Mesodermal cell (in vitro differentiated cells): ENCODE data around the gene NRBF2.
"Not testable (repeated sequence)": the region's sequence is repeated elsewhere in the genome, so short reads cannot be mapped to it uniquely, and the experiment has no call there.

Experiments used
- H3K27ac ChIP-seq: 2 replicates; pipeline ENCODE4 v1.7.0; 2013; ENCODE audit warnings: mild to moderate bottlenecking, low read depth, low read length, moderate library complexity; ENCODE audit not compliant: severe bottlenecking
- H3K36me3 ChIP-seq: 2 replicates; pipeline ENCODE4 v1.7.1; 2013; ENCODE audit warnings: mild to moderate bottlenecking, low read length, moderate library complexity; ENCODE audit not compliant: control insufficient read depth, insufficient read depth
- H3K4me1 ChIP-seq: one replicate; pipeline ENCODE4 v1.7.1; 2013; ENCODE audit warnings: mild to moderate bottlenecking, low read length; ENCODE audit not compliant: insufficient read depth, control insufficient read depth, poor library complexity, severe bottlenecking
- H3K4me3 ChIP-seq: 2 replicates; pipeline ENCODE4 v1.7.0; 2013; ENCODE audit warnings: low read length, control low read depth, mild to moderate bottlenecking; ENCODE audit not compliant: insufficient read depth, poor library complexity, severe bottlenecking; ENCODE audit errors: extremely low read depth
- H3K9me3 ChIP-seq: 2 replicates; pipeline ENCODE4 v1.7.1; 2013; ENCODE audit warnings: mild to moderate bottlenecking, low read length, moderate library complexity; ENCODE audit not compliant: control insufficient read depth
- WGBS, 2 experiments: methylation state at CpG; one replicate each; pipeline ENCODE4 v1.1.5; 2013; ENCODE audit warnings: missing lambda C conversion rate in 2 of 2; ENCODE audit not compliant: insufficient coverage in 2 of 2; 5-methylcytosine and 5-hydroxymethylcytosine counted together

Gene NRBF2

DNA sequence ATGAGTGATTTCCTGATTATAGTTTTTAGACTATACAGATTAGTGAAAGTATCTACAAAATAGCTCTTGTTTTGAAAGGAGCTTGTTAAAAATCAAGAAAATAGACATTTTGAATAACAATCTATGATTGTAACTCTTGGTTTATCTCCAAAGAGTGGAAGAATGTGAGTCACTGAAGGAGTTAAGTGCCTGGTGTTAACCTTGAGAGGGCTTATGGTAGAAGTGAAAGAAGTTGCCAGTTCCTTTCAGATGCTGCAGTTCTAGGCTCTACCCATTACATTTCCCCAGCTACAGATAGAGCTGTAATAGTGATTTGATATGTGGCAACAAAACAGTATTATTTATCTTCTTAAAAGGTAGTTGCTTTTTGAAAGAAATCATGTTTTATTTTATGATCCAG lies 12.7 kb downstream of the NRBF2 start:
- no peaks in the 10 kb centered on the region for H3K9me3 ChIP-seq
- H3K36me3 ChIP-seq, result peaks cover 31% of the 10 kb centered on the region
- H3K27ac ChIP-seq, result no peak overlapping the region
- no peaks in the 10 kb centered on the region for H3K4me1 ChIP-seq
- no peak overlapping the region for H3K4me3 ChIP-seq

GRCh38 chr10:63146503-63146902 lies 13.4 kb downstream of the NRBF2 start:
- H3K27ac ChIP-seq, result no peak overlapping the region
- H3K36me3 ChIP-seq, result peaks cover 33% of the 10 kb centered on the region

DNA sequence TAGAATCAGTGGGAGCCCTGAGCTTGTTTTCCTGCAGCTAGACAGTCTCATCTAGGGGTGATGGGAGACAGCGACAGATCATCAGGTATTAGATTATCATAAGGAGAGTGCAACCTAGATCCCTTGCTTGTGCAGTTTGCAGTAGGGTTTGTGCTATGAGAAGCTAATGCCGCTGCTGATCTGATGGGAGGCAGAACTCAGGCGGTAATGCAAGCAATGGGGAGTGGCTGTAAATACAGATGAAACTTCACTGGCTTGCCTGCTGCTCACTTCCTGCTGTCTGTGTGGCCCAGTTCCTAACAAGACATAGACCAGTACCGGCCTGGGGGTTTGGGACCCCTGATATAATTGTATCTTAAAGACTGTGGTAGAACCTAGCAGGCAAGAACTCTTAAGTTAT lies 17.6 kb downstream of the NRBF2 start:
- Histone ChIP-seq H3K4me3 (no peak overlapping the region), H3K4me1 (no peaks in the 10 kb centered on the region), H3K27ac (no peak overlapping the region), H3K9me3 (no peaks in the 10 kb centered on the region), H3K36me3 (peaks cover 67% of the 10 kb centered on the region)
- 96 to 97% methylated on average over 3 of the region's 4 CpGs for WGBS, 2 experiments

More at GRCh38 chr10:63146503-63146902, 13.4 kb downstream of the NRBF2 start:
- Histone ChIP-seq H3K4me1 (no peaks in the 10 kb centered on the region), H3K4me3 (no peak overlapping the region), H3K9me3 (no peaks in the 10 kb centered on the region)

- not testable (repeated sequence) for H3K4me1 ChIP-seq, H3K9me3 ChIP-seq, H3K4me3 ChIP-seq, H3K27ac ChIP-seq
- 94 to 95% methylated on average over 5 to 9 of the region's 9 CpGs for WGBS, 2 experiments
- peaks cover 48% of the 10 kb centered on the region for H3K36me3 ChIP-seq
These were observed 20.9 kb downstream of the NRBF2 start for GRCh38 chr10:63153868-63154545.

- WGBS, 2 experiments, result 77 to 97% methylated on average over 2 to 5 of the region's 6 CpGs
These were observed 21.6 kb downstream of the NRBF2 start for GRCh38 chr10:63154546-63155387.

DNA sequence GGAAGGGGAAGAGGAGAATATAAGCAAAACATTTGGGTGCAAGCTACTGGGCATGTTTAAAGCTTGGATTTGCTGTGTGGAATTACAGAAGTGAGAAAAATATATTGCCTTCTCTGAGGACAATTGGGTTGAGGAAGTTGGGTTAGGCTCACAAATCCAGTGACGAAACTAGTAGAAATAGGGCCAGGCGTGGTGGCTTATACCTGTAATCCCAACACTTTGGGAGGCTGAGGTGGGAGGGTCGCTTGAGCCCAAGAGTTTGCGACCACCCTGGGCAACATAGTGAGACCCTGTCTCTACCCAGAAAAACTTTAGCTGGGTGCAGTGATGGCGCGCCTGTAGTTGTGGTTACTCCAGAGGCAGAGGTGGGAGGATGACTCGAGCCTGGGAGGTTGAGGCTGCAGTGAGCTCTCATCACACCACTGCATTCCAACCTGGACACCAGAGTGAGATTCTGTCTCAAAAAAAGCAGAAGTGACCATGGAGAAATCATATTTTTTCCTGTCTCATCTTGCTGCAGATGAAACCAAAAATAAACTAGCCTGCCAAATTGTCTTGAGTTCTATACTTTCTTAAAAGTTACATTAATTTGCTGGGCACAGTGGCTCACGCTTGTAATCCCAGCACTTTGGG lies 22.4 kb downstream of the NRBF2 start:
- Histone ChIP-seq H3K4me3 (no peak overlapping the region), H3K9me3 (no peaks in the 10 kb centered on the region), H3K4me1 (no peaks in the 10 kb centered on the region), H3K36me3 (peaks cover 40% of the 10 kb centered on the region), H3K27ac (no peak overlapping the region)
- 95 to 96% methylated on average over 4 to 5 of the region's 8 CpGs for WGBS, 2 experiments

More at GRCh38 chr10:63154546-63155387, 21.6 kb downstream of the NRBF2 start:
- Histone ChIP-seq H3K4me3 (no peak overlapping the region), H3K4me1 (no peaks in the 10 kb centered on the region), H3K27ac (no peak overlapping the region), H3K36me3 (peaks cover 43% of the 10 kb centered on the region), H3K9me3 (no peaks in the 10 kb centered on the region)

GRCh38 chr10:63156236-63156635 lies 23.1 kb downstream of the NRBF2 start:
- no CpG with 5 or more reads among the region's 2 CpGs for WGBS, 2 experiments
- Histone ChIP-seq H3K9me3 (no peaks in the 10 kb centered on the region), H3K36me3 (peaks cover 36% of the 10 kb centered on the region), H3K27ac (no peak overlapping the region), H3K4me1 (no peaks in the 10 kb centered on the region), H3K4me3 (no peak overlapping the region)

GRCh38 chr10:63157845-63158624 lies 24.9 kb downstream of the NRBF2 start:
- H3K4me3 ChIP-seq, result no peak overlapping the region
- H3K36me3 ChIP-seq, result peaks cover 25% of the 10 kb centered on the region
- 83 to 100% methylated on average over 2 of the region's 3 CpGs for WGBS, 2 experiments
- no peak overlapping the region for H3K27ac ChIP-seq
- H3K4me1 ChIP-seq, result no peaks in the 10 kb centered on the region
- no peaks in the 10 kb centered on the region for H3K9me3 ChIP-seq

DNA sequence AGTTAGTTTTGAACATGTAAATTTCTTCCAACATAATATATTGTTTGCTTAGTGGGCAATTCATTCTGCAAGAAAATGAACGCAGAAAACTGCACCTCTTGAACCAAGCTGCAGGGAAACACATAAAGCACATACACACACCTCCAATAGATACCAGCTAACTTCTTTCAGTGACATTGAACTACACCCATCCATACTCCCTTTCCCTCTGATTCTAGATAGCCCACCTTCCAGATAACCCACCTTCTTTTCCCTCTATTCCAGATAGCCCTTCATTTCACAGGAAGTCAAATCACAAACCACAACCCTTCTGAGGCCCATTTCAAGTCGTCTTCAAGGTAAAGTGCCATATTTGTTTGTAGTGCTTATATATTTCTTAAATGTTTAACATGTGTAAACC lies 28.5 kb downstream of the NRBF2 start:
- H3K9me3 ChIP-seq, result no peaks in the 10 kb centered on the region
- H3K36me3 ChIP-seq, result peaks cover 26% of the 10 kb centered on the region
- WGBS, 2 experiments, result 100% methylated on average over 1 of the region's 2 CpGs; no CpG with 5 or more reads in 1 of the 2 experiments
- no peak overlapping the region for H3K27ac ChIP-seq
- H3K4me1 ChIP-seq, result no peaks in the 10 kb centered on the region
- no peak overlapping the region for H3K4me3 ChIP-seq

GRCh38 chr10:63164166-63164623 lies 31.1 kb downstream of the NRBF2 start:
- H3K27ac ChIP-seq, result no peak overlapping the region
- H3K4me1 ChIP-seq, result no peaks in the 10 kb centered on the region
- WGBS, 2 experiments, result 100% methylated on average over 1 of the region's 2 CpGs
- H3K36me3 ChIP-seq, result peaks cover 35% of the 10 kb centered on the region
- H3K9me3 ChIP-seq, result no peaks in the 10 kb centered on the region
- H3K4me3 ChIP-seq, result no peak overlapping the region
